Measurements from ENCODE around the gene ACOT9. TPM values are rescaled to one million over a fixed set of nuclear protein-coding genes. Genes with fewer than 3 reads are reported as not detected.

Gene ACOT9
- total RNA-seq, 1 experiment from 2014 or later: 44.5 TPM

DNA sequence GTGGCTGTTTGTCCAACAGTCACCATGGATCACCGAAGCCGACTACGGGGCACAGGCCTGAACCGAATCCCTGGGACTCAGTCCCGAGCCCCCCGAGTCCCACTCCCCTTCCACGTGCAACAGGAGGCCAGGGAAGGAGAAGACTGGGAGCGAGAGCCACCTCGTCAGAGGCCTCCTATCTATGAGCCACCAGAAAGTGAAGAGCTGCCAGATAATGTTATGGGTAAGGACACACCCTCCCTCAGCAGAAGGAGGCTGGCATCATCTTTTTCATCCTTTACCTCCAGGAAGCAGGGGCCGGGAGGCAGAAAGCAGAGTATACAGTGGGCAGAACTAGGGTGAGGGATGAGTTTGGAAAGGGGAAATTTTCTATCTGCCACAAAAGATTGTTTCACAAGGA lies 78.6 kb downstream of the ACOT9 start:
- no peak overlapping the region for H3K27ac ChIP-seq (ENCODE audit: low read length)
- peaks cover 2% of the 10 kb centered on the region for H3K4me1 ChIP-seq (ENCODE audit: control insufficient read depth, insufficient read depth, low read length)
- no peak for DNase-seq (ENCODE audit: low read depth, low spot score)
- in situ Hi-C loops (cut with HindIII; ENCODE audit: low pct_unique_long_range_greater_than_20kb, low sequenced_read_pairs) (no loop called here), intact Hi-C loops (cut with micrococcal nuclease; ENCODE audit: unreplicated experiment) (no loop called here)
- ATAC-seq: no peak
- BruUV-seq (replicated peaks): no TSS peak
- ChIA-PET POLR2A (no interaction called here), CTCF (no interaction called here)
- H3K4me3 ChIP-seq (ENCODE audit: low read depth in 2 of 2, low read length in 2 of 2): no peak overlapping the region
- no peaks in the 10 kb centered on the region for H3K27me3 ChIP-seq (ENCODE audit: control insufficient read depth, insufficient read depth, low read length)
- TF ChIP-seq SIN3A (IDR thresholded peaks at IDR 0.05; ENCODE audit: borderline replicate concordance, insufficient read depth, low read depth, low read length): no peak
- no peak for TF ChIP-seq POLR2AphosphoS5 (IDR thresholded peaks at IDR 0.05; ENCODE audit: low read depth, low read length)
- TF ChIP-seq, protein P1, sequence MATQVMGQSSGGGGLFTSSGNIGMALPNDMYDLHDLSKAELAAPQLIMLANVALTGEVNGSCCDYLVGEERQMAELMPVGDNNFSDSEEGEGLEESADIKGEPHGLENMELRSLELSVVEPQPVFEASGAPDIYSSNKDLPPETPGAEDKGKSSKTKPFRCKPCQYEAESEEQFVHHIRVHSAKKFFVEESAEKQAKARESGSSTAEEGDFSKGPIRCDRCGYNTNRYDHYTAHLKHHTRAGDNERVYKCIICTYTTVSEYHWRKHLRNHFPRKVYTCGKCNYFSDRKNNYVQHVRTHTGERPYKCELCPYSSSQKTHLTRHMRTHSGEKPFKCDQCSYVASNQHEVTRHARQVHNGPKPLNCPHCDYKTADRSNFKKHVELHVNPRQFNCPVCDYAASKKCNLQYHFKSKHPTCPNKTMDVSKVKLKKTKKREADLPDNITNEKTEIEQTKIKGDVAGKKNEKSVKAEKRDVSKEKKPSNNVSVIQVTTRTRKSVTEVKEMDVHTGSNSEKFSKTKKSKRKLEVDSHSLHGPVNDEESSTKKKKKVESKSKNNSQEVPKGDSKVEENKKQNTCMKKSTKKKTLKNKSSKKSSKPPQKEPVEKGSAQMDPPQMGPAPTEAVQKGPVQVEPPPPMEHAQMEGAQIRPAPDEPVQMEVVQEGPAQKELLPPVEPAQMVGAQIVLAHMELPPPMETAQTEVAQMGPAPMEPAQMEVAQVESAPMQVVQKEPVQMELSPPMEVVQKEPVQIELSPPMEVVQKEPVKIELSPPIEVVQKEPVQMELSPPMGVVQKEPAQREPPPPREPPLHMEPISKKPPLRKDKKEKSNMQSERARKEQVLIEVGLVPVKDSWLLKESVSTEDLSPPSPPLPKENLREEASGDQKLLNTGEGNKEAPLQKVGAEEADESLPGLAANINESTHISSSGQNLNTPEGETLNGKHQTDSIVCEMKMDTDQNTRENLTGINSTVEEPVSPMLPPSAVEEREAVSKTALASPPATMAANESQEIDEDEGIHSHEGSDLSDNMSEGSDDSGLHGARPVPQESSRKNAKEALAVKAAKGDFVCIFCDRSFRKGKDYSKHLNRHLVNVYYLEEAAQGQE (IDR thresholded peaks at IDR 0.05; ENCODE audit: insufficient read depth in 1 of 2, low read depth in 2 of 2, low read length in 1 of 2): no peak
- TF ChIP-seq, protein P2, sequence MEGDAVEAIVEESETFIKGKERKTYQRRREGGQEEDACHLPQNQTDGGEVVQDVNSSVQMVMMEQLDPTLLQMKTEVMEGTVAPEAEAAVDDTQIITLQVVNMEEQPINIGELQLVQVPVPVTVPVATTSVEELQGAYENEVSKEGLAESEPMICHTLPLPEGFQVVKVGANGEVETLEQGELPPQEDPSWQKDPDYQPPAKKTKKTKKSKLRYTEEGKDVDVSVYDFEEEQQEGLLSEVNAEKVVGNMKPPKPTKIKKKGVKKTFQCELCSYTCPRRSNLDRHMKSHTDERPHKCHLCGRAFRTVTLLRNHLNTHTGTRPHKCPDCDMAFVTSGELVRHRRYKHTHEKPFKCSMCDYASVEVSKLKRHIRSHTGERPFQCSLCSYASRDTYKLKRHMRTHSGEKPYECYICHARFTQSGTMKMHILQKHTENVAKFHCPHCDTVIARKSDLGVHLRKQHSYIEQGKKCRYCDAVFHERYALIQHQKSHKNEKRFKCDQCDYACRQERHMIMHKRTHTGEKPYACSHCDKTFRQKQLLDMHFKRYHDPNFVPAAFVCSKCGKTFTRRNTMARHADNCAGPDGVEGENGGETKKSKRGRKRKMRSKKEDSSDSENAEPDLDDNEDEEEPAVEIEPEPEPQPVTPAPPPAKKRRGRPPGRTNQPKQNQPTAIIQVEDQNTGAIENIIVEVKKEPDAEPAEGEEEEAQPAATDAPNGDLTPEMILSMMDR (IDR thresholded peaks at IDR 0.05): no peak
- no peak for TF ChIP-seq TCF7L2 (IDR thresholded peaks at IDR 0.05; ENCODE audit: low read depth, low read length)
- no peaks in the 10 kb centered on the region for H3K9me3 ChIP-seq (ENCODE audit: control insufficient read depth, insufficient read depth, low read depth, low read length)
- H3K36me3 ChIP-seq (ENCODE audit: control insufficient read depth, insufficient read depth, low read length): no peaks in the 10 kb centered on the region

DNA sequence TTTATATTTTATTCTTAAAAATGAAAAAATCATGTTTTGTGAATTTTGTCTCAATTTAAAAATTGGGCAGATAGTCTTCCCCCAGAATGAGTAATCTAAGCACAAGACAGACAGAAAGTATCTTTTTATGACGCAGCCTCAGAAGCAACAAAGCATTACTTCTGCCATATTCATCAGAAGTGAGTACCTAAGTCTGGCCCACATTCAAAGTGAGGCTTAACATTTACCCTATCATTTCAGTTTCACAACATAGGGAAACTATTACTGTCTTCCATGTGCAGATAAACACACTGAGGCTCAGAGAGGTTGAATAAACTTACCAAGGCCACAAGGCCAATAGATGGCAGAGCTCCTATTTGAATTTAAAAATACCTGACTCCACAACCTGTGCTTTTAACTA lies 80.2 kb downstream of the ACOT9 start:
- no TSS peak for BruUV-seq (replicated peaks)
- Histone ChIP-seq H3K27ac (ENCODE audit: low read length) (no peak overlapping the region), H3K4me1 (ENCODE audit: control insufficient read depth, insufficient read depth, low read length) (peaks cover 2% of the 10 kb centered on the region), H3K4me3 (ENCODE audit: low read depth in 2 of 2, low read length in 2 of 2) (no peak overlapping the region), H3K36me3 (ENCODE audit: control insufficient read depth, insufficient read depth, low read length) (no peaks in the 10 kb centered on the region), H3K27me3 (ENCODE audit: control insufficient read depth, insufficient read depth, low read length) (no peaks in the 10 kb centered on the region), H3K9me3 (ENCODE audit: control insufficient read depth, insufficient read depth, low read depth, low read length) (no peaks in the 10 kb centered on the region)
- intact Hi-C loops (cut with micrococcal nuclease; ENCODE audit: unreplicated experiment): no loop called here
- CTCF ChIA-PET: no interaction called here
- TF ChIP-seq, protein P2 (IDR thresholded peaks at IDR 0.05): no peak
- TF ChIP-seq SIN3A (IDR thresholded peaks at IDR 0.05; ENCODE audit: borderline replicate concordance, insufficient read depth, low read depth, low read length) (no peak), TCF7L2 (IDR thresholded peaks at IDR 0.05; ENCODE audit: low read depth, low read length) (no peak), POLR2AphosphoS5 (IDR thresholded peaks at IDR 0.05; ENCODE audit: low read depth, low read length) (no peak)
- TF ChIP-seq, protein P1 (IDR thresholded peaks at IDR 0.05; ENCODE audit: insufficient read depth in 1 of 2, low read depth in 2 of 2, low read length in 1 of 2): no peak
- no peak for DNase-seq (ENCODE audit: low read depth, low spot score)
- in situ Hi-C loops (cut with HindIII; ENCODE audit: low pct_unique_long_range_greater_than_20kb, low sequenced_read_pairs): no loop called here
- POLR2A ChIA-PET: no interaction called here
- no peak for ATAC-seq
